HG03064 (cell line): ENCODE data around the gene CDH16.
A peak's percentile ranks its signal among the peaks of the same experiment; 100 is the strongest.
"Not testable (repeated sequence)": the region's sequence is repeated elsewhere in the genome, so short reads cannot be mapped to it uniquely, and the experiment has no call there.

Experiments
- ATAC-seq: cut with Tn5 transposase; IDR thresholded peaks from one replicate; pipeline ENCODE4 v1.9.1; 2021; ENCODE audit warnings: low read depth; ENCODE audit not compliant: unreplicated experiment

The CDH16 gene

DNA sequence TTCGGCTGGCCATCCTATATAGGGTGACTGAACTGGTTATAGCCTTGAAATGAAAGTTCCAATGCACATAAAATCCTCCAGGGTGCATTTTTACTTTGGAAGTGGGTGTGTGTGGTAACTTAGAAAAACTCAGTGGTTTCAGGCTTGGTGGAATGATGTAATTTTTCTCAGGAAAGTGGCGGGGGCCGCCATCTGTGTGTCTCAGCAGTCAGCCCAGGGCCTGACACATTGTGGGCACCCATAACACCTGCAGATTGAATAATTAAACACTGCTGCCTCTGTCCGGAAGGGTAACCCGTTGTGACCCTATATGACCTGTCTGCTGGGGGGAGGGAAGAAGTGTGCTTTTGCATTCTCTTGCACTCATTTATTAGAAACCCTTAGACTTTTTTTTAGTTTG, 40.6 kb downstream of the CDH16 start:
- no peak for ATAC-seq

DNA sequence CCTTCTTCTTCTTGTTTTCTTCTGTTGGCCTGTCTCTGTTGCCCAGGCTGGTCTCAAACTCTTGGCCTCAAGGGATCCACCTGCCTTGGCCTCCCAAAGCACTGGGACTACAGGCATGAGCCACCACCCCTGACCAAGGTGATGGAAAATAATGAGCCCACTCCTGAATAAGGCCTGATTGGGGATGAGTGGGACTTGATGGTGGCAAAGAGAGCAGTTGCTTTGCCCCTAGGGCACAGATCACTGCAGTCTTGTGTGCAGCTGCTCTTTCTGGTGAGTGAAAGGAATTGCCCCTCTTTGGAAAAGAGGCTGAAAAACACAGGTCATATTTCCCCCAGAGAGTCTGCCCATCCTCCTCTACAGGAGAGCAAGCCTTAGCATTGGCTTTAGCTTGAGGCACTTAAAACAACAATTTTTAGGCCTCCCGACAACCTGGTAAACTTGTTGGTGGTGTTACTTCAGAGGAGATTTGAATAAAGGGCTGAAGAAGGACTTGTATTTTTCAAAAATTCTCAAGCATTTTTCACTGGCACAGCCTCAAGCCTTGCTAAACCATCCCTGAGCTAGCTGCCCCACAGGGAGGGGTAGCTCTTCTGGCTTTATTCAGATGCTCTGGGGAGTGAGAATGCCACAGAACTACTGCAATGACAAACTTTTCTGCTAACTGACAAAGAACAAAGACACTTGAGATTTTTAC, 44.5 kb downstream of the CDH16 start:
- ATAC-seq, result no peak

- ATAC-seq, result no peak
These were observed 45.0 kb downstream of the CDH16 start for GRCh38 chr16:66873685-66874055.

DNA sequence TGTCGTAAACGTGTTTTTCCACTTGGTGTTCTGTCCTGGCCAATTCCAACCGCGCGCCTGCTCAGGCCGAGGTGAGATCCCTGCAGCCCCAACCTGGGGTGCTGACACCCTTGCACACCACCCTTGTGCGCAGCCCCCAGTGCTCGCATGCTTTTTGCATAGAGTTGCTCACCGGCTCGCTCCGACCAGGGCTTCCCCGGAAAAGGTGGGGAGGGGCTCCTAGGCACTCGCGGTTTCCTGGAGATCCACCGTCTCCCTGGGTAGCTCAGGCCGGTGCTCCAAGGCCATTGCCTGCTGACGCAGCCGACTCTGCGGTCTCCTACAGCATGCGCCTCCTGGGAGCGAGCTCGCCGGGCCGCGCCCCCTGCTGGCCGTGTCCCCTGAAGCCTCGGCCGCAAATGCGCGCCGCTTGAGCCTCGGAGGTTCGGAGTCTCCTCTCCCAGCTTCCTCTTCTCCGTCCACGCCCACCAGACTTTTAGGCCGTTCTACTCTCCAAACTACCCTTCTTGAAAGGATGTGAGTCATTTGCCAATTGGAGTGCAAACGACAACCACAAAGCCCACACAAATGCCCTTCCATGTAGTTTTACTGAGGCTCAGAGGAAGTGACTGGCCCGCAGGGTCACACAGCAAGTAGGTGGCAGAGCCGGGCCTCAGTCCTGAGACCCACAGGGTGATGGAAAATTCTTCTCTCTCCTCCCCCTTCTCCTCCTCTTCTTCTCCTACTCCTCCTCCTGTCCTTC, 45.6 kb downstream of the CDH16 start:
- peak; percentile 74 for ATAC-seq

GRCh38 chr16:66872559-66872942, 46.1 kb downstream of the CDH16 start:
- ATAC-seq, result no peak

DNA sequence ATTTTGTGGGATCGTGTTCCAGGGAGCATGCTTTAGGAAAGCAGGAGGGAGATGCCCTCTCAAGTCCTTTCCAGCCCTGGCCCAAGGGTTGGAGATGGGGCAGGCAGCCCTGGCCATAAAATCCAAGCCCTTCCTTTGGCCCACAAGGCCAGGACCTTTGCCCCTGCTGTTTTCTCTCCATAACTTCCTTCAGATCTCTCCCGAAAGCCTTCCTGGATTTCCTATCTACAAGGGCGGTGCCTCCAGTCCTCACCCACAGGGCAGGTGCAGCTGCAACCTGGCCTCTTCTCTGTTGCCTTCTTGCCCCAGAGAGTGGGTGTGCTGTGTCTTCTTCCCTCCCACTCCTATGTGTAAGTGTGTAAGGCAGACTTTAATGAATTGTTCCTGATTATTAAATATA, 46.8 kb downstream of the CDH16 start:
- ATAC-seq, result no peak

GRCh38 chr16:66871363-66871762, 47.3 kb downstream of the CDH16 start:
- ATAC-seq, result not testable (repeated sequence)

- no peak for ATAC-seq
These were observed 49.3 kb downstream of the CDH16 start for GRCh38 chr16:66869424-66869823.

DNA sequence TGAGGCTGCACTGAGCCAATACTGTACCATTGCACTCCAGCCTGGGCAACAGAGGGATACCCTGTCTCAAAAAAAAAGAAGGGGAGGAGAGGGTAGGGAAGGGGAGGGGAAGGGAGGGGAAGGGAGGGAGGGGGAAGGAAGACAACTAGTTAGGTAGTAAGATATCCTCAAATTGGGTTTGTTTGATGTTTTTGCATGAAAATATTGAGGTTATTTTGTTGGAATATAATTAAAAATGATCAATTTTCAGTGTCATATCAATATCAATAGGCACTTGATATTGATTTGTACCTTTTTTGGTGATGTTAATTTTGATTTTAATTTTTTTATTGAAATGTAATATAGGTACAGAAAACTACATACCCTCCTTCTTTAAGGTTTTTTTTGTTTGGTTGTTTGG, 55.0 kb downstream of the CDH16 start:
- no peak for ATAC-seq

DNA sequence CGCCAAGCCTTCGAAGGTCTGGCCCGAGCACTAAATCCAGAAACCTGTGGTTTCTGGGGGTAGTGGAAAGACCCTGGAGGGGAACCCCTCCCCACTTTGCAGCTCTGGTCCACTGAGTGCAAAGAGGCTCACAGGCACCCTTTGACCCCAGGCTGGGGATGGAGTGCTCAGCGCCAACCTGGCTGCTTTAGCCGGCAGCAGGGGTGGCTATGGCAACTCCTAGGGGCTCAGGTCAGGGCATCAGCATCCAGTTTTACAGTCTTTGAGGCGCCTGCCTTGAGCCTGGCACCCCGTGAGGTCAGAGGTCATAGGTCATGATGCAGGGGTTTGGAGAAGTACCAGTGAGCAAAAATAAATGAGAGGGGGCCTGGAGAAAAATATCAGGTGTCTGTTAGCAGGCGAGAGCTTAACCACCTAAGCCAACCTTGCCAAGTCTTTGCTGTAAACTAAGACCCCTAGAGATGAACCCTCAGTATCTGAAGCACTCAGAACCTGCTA, 56.6 kb downstream of the CDH16 start:
- no peak for ATAC-seq

DNA sequence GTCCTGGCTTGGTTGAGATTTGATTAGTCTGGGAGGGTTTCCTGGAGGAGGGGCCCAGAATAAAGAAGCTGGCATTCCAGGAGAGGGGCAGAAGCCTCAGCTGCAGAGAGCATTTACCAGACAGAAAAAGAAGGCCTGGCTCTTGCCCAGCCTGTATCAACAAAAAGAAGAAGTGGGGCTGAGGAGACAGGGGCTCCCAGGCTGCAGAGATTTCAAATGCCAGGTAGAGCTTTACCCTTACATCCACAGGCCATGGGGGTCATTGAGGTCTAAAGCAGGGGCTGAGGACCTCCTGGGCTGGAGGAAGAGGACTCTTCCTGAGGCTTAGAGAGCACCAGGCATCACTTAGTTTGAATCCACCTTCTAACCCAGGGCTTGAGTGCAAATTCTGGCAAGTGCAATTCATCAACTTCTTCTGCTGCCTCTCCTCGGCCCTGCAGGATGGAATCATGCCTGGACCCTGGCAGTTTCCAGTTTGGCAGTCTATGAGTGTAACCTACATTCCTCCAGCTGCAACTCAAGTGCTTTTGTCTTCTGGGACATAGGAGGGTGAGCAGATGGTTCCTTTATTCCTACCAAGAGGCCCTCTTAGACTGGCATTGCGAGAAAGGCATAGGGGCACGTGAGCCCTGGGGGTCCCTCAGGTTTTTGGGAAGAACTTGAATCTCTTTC, 59.2 kb downstream of the CDH16 start:
- ATAC-seq, result no peak

GRCh38 chr16:66858740-66859396, 59.8 kb downstream of the CDH16 start:
- no peak for ATAC-seq
